M059J (cell line): ENCODE data around the gene ARHGAP25. TPM values are rescaled to one million over a fixed set of nuclear protein-coding genes. Genes with fewer than 3 reads are reported as not detected.

ENCODE experiments used
- DNase-seq: peaks from one replicate; pipeline ENCODE4 v3.0.0-alpha.2; 2012; ENCODE audit warnings: low read depth
- total RNA-seq: library from RNA; depleted of rRNA; stranded (reverse); fragments of >200 nt; shearing (Covaris generic); gene quantifications from 2 replicates; pipeline ENCODE4 v1.2.3, GENCODE V29; 2014

Gene ARHGAP25
- total RNA-seq, 1 experiment from 2014 or later, result 0.27 TPM

DNA sequence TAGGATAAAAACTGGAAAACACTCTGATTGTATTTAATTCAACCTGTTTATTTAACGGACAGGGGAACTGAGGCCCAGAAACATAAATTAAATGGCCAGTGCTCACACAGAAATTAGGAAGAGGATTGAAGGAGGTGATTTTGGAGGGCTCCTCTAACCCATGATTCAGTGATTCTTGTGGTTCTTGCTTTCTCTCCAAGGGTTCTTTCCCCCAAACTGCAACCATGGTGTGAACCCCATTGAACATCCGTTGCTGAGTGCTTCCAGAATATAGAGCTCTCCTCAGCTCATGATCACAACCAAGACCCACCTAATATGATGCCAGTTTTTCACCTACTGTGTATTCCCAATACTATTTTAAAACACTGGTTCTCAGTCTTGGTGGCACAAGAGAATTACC lies 95.1 kb downstream of the ARHGAP25 start:
- no peak for DNase-seq

DNA sequence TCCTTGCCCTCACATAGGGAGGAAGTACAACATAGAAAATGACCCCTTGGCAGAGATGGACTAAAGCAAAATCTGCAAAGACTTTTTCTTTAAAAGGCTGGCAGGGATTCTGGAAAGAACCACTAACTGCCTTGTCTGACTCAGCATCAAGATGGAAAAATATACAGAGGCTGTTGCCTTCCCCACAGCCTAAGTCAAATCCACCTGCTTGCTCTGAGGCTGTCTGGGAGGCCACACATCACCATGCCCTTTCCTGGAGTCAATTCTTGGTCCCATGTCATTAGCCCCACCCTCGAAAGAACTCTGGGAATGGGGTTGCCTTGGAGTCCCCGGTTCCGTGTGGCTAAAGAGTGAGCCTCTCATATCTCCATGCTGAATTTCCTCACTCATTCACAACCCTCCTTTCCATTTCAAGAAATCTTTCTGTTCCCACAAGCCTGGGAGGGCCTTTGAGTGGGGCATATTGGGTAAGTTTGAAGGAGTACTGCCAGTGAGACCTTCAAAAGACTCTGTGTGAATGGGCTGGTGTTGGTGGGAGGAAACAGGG lies 97.1 kb downstream of the ARHGAP25 start:
- peak; percentile 74 for DNase-seq

DNA sequence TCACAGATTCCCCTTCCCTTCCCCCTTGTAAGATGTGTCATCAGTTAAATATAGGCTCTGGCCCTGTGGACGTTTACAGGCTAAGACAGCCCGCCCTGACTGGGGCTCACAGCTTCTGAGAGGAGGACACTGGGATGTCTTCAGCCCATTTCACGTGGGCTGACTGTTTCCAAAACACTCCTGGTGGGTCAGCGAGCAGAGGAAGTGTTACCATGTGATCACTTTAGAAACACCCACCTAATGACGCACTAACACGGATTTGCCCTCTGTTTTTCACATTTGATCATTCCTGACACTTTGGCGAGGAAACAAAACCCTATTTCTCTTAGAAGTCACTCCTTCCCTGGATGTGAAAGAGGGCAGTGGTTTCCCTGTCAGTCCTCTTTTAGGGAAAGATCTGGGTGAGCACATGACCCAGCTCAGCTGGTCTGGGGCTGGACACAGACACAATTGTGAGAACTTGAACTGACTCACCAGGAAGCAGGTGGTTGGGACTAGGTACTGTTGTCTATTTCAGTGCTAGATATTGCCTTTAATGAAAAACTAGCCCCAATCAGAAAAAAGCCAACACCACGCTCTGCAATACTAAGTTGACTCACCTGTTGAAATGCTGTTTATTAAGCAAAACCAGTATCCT lies 97.7 kb downstream of the ARHGAP25 start:
- DNase-seq, result peak; percentile 68

DNA sequence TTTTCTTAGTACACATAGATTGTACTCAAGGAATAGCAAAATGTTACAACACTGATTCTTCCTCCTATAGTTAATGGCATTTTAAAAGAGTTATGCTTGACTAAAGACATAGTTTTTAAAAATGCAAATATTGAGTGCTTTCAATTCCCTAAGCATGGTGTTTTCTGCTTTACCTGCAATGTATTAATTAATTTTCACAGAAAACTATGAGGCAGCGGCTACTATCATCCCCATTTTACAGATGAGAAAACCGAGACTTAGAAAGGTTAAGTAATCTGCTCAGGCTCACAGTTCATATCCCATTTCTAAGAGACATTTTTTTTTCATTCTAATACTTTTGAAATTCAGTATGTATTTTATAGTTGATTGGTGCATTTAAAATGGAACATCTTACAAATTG lies 98.6 kb downstream of the ARHGAP25 start:
- DNase-seq, result no peak

DNA sequence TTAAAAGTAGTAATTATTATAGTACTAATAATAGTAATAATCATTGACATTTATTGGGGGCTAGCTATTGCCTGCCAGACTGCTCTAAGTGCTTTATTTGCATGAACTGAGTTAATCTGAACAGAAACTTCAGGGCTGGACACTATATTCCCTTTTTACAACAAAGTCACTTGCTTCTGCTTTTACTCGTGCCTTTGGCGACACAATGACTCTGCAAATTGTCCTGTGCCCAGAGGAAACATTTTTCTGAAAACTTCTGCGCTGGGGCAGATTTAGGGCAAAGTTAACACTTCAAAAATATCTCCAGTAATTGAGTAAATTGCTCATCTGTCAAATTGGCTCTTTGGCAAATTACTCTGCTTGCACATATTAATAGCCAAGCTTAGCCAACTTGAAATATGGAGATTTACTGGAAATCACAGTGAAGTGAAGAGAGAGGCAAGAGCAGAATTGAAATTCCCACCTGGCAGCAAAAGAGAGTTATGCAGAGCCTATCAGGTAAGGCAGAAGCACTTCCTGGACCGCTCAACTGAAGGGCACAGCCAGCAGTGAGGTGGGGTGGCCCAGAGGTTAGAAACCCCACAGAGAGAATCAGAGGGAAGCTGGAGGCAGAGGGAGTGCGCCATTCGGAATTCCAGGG lies 100.2 kb downstream of the ARHGAP25 start:
- DNase-seq, result no peak

DNA sequence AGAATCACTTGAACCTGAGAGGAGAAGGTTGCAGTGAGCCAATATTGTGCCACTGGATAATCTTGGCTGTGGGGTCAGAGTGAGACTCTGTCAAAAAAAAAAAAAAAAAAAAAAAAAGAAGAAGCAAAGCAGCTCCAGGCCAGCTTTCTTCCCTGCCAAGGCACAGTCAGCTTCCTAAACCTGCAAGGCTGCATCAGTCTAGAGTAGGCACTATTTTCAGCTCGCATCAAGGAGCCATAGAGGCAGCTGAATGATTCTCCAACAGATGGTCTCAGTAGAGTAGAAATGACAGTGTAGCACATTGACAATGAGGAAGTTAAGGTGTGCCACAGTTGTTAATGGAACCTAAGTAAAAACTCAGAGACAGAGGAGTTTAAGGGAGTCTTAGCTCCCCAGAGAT lies 101.0 kb downstream of the ARHGAP25 start:
- no peak for DNase-seq

DNA sequence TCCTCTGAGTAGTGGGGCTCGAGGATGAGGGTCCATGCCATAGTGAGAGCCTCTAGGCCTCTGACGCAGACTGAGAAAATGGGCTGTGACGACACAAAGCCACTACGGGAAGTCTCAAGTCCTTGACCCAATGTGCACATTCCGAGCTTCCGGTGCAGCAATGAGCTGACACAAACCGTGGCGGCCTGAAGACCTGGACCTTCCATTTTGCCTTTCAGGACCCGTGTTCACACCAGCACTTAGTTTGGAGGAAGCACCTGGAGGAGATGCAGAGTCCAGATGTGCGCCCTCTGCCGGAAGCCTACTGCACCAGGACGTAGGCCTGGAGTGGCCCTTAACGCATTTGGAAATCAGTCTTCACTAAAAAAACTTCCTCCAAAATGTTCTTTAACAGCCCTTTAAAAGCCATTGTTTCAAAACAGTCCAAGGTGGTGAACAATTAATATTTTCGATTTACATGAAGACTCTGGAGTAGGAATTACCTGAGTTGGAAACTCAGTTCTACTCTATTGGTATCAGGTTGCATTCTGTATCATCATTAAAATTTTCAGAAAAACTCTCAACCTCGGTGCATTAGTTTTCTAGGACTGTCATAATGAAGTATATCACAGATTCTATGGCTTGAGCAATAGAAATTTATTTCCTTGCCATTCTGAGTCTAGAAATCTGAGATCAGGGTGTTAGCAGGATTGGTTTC lies 102.7 kb downstream of the ARHGAP25 start:
- DNase-seq, result no peak

DNA sequence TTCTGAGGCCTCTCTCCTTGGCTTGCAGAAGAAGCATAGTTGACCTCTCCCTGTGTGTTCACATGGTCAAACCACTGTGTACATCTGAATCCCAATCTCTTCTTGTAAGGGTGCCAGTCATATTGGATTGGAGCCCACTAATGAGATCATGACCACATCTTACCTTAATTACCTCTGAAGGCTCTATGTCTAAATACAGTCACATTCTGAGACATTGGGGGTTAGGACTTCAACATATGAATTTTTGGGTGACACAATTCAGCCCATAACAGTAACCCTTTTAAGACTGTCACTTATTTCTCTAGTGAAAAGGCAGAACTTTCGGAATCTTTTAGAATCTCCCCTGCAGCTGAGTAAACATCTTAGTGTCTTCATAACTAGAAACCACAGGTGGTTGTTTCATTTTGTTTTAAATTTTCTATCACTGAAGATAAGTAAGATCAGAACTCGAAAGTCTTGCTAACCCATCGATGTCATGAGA lies 103.3 kb downstream of the ARHGAP25 start:
- DNase-seq, result peak; percentile 84

DNA sequence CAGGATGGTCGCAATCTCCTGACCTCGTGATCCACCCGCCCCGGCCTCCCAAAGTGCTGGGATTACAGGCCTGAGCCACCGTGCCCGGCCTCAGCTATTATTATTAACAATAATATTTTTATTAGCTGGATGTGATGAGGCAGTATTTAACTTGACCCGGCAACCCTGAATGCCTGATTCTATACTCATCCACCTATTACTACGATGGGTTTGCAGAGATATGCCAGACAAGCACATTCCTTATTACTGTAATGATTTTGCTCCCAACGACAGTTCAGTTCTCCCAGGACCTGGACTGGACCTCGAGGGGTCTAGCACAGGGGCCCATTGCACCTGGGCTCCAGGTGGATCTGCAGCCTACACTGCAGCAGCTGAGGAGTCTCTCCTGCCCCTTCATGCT lies 104.0 kb downstream of the ARHGAP25 start:
- DNase-seq, result no peak

DNA sequence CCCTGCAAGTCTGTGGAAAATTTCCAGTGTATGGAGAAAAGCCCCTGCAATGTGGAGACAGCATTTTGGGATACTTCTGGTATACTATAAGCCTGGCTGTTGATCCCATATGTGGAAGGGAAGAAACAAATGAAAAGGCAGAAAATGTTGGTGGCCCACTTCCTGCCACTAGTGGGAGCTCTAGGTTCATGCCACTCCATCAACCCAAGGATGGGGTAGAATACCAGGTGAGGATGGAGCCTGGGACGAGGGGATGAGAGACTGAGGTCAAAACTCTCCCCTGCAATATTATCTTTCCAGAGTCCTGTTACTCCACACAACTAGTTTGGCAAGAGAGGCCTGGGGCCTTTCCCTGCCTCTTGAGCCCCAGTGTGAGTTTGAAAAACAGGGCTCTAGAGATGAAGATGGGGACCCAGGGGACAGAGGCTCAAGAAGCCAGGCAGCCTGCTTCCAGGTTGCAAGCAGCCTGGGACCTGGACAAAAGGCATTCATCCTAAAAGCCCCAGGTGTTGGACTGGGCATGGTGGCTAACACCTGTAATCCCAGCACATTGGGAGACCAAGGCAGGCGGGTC lies 104.7 kb downstream of the ARHGAP25 start:
- DNase-seq, result peak; percentile 21

DNA sequence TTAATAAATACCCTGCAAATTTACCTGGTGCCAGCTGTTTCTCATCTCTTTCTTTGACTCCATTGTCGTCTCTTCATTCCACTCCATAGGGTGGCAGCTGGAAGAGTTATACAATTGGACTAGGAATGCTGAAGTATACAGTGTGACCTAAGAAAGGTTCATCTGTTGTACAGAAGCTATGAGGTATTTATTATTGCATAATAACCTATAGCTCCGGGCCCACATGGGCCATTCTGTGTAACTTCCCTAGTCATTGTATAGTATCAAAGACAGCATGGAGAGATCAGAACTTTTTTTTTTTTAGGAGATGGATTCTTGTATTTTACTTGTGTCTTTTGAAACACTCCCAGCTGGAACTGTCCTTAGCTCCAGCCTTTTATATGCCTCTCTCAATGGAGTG lies 110.4 kb downstream of the ARHGAP25 start:
- no peak for DNase-seq

DNA sequence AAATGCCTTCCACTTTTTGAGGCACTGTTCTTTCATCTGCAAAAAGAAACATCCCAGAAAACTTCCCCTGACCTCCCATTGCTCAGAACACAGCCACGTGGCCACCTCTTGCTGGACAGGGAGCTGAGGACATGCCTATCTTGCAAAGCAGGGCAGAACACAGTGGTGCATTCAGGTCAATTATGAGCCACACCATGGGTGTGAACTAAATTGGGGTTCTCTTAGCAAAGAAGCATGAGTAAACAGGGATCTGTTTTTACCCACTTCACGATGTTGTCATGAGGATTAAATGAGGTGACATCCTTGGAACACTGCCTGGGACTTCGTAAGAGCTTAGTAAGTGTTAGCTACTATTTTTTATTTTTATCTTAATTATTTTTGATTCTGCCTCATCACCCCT lies 111.5 kb downstream of the ARHGAP25 start:
- no peak for DNase-seq

DNA sequence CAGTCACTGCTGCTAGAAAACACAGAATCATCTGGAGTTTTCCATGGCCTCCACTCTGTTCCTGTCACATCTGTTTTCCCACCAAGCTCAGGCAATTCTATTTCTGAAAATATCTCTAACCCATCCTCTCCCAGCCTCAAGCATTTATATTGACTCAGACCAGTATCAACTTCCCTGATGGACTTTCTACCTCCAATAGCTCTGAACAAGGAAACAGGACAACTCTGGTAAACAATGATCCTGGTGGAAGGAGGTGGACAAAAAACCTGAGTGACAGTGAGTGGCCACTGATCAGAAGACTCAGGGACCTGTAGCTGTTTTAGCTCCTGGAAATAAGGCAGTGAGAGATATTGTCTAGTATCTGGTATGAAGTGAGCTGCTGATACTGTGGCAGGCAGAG lies 113.1 kb downstream of the ARHGAP25 start:
- DNase-seq, result no peak

DNA sequence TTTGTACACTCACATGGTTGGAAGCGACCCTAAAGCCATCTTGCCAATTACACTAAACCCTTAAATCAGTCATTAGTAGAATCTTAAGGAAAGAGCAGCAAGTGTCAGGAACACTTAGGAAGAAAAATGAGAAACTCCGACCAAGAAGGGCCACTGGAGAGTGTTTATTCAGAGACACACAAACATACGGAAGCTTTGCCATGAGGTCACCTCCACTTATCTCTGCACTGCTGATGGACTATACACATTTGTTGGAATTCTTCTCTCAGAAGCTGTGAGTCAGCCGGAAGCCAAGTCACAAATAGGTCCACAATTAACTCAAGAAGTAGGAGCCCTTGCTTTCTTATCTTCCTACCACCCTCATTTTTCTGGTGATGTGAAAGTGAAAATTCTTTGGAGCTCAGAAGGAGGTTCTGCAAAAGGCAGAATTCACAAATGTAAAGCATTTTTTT lies 115.0 kb downstream of the ARHGAP25 start:
- peak; percentile 82 for DNase-seq

DNA sequence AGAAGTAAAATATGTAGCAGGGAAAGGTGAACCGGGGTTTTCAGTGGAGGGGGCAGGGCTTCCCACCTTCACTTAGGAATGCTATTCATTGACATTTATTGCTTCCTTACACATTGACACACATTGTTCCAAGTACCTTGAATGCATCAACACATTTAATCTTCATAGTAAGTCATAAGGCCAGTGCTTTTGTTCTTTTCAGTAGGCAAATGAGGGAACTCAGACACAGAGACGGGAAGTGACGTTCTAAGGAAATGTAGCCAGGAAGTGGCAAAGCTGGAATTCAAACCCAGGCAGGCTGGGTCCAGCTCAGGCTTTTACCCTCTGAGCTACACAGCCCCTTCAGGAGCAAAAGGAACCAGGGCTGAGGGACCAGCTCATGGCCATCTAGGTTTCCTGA lies 115.9 kb downstream of the ARHGAP25 start:
- no peak for DNase-seq

DNA sequence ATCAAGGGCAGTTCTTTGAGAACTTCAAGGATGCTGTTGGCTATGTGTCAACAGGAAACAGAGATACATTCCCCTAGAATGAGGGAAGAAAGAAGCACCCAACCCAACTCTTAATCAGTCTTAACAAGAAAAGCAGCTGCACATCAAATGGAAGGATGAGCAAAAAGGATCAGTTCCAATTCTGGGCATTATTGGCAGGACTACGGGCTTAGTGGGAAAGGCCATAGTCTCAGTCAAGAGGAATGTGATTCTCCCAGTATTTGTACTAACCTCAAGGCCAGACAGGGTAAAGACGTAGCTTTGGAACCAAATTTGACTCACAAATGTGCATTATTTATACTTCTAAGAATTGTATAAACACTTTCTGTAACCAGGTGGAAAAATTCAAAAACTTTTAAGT lies 118.4 kb downstream of the ARHGAP25 start:
- peak; percentile 49 for DNase-seq

DNA sequence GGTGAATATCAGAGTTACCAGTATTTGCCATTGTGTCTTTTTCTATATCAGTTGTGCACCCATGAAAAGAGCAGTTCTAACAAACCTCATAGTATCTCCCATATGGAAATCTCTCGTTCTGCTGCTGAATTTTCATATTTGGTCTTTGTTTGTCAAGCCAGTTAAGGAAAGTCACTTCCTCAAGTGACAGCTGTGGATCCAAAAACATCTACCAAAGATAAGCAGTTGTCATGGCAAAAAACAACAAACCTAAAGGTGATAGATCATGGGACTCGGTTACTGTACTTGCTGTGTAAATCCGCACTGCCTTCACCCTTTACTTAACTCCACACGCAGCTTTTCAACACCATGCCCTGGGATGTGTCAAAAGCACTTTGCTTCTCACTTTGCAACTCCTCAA lies 119.3 kb downstream of the ARHGAP25 start:
- no peak for DNase-seq

DNA sequence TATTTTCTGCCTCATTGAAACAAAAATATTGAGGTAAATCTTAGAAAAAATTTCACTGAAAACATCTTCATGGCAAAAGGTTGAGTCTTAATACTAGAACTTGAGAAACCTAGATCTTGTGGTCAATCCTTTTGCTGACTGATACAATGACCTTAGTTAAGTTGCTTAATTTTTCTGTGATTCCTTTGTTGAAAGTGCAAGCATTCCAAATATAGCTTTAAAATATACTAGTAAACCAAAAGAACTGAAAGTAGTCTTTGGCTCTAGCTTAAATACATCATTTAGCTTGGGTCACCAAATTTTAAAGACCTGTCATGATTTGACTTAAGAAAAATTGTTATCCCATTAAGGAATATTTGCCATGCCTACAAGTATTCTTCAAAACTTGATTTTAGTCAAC lies 119.9 kb downstream of the ARHGAP25 start:
- no peak for DNase-seq

DNA sequence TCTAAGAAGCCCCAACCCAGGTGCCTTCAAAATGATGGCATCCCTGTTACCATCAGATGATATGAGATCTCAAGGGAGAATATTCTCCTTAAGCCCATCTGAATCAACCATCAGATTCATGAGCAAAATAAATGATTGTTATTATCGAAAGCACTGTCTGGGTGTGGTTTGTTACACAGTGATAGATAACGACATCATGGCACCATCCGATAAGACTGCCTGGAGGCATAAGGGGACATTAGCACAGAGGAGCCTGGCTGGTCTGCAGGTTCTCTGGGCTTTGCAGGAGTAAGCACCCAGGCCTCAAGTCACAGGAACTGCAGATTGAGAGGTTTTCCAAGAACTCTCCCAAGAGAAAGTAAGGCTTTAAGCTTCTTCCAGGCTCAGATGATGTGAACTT lies 120.9 kb downstream of the ARHGAP25 start:
- DNase-seq, result no peak

DNA sequence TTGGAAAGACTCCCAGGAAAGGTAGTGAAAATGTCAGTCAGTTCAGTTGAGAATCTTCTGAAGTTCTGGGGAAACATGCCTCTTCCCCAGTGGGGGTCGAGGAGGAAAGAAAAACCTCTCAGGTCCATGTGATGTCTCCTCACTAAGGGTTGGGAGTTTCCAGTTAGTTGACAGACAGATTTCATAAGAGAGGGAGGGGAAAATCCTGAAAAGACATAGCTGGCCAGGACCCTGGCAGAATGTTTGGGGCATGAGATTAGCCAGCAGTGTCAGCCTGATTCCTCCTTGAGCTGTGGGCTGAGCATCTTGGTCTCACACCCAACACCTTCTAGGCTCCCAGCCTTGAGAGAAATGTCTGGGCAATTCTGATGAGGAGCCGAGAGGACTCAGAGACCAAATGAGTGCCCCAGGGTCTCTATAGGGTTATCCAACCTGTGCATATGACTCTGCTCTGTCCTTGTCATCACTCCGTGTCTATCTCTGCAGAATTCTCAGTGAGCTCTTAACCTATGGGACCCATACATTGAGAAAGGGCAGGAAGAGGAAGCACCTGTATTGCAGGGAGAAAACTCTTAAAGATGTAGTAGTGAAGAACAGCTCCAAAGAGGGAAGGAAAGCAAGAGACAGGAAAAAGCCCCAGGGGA lies 122.7 kb downstream of the ARHGAP25 start:
- no peak for DNase-seq

DNA sequence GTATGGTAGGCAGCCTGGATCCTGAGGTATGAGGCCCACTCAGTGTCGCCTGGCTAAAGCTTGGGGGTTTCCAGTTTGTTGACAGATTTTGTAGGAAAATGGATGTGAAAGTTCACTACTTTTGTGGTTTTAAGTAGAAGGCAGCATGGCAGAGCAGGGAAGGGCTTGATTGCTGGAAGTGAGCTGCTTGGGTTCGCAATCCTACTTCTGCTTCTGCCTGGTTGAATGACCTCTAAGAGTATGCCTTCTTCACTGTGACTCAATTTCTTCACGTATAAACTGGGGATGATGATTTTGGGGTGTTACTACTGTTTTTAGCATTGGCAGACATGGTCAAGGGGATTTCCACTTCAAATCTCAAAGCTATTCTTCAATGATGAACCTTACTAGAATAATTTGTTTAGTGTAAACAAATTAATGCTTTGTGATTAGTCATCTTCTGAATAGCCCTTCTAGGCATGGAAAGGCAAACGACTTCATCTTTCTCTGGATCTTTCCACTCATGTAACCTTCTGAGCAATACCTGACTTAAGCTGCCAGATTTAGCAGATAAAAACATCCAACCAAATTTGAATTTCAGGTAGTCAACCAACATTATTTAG lies 123.3 kb downstream of the ARHGAP25 start:
- DNase-seq, result peak; percentile 74
